Skin of body (tissue), 2 donors: ENCODE results near the gene PRKN. TPM values are rescaled to one million over a fixed set of nuclear protein-coding genes. Genes with fewer than 3 reads are reported as not detected.

Experiments
- DNase-seq: peaks from one replicate; lab custom pipeline; 2025; lab: John Stamatoyannopoulos, UW
- total RNA-seq: library from RNA; depleted of rRNA; stranded (reverse); fragments of >200 nt; gene quantifications from one replicate; pipeline ENCODE4 v1.2.3, GENCODE V29; 2014

Gene PRKN
- total RNA-seq, 1 donor from 2014 or later = 5.2 TPM

DNA sequence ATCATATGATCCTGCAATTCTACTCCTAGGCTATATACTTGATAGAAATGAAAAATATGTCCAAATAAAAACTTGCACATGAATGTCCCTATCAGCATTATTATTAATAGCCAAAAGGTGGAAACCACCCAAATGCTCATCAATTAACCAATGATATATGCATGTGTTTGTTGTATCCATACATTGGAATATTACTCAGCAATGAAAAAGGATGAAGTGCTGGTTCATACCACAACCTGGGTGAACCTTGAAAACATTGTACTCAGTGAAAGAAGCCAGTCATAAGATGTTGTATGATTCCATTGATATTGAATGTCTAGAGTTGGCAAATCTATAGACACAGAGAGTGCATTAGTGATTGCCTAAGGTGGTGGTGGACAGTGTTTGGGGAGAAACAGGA lies 267.6 kb downstream of the PRKN start:
- no peak for DNase-seq

DNA sequence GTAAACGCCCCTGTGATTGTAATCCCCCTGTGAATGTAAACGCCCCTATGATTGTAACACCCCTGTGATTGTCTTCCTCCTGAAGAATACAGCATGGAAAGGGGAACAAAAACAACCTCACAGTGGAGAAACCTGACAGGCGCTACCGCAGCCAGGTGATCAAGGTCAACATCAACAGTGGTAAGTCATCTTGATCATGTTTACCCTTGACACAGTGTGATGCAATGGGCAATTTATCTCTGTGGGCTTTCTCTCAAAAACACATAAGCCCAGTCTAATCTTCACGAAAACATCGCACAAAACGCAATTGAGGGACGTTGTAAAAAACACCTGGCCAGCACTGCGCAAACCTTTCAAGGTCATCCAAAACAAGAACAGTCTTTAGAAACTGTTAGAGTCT lies 277.2 kb downstream of the PRKN start:
- no peak for DNase-seq

DNA sequence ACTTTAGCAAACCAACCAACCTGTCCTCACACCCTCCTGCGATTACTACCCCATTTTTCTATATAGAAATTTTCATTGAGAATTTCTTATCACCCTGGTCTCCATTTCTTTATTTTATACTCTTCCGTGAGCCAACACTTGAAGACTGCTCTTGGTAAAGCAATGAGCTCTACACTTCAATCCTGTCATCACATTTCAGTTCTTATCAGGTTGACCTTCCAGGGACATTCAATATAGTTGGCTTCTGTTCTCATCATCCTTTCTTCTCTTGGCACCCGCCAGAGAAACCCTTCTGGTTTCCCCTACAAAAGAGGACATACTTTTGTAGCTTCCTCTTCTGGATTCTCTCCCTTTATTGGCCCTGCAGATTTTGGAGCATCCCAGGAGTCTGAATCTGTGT lies 279.3 kb downstream of the PRKN start:
- no peak for DNase-seq

DNA sequence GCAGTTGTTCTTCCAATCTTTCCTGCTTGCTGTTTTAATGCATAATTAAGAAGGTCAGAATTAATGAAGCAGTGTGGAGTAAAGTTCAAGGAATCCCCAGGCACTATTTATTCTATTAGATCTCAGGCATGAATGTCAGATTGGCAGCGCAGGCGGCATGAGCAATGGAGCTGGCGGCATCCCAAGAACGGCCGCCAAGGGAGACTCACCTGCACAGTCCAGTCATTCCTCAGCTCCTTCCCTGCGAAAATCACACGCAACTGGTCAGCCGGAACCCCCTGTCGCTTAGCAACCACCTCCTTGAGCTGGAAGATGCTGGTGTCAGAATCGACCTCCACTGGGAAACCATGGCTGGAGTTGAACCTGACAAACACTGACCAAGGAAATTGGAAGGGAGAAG lies 284.5 kb downstream of the PRKN start:
- no peak for DNase-seq

GRCh38 chr6:162442687-162443086 lies 284.9 kb downstream of the PRKN start:
- no peak for DNase-seq

GRCh38 chr6:162441991-162442390 lies 285.6 kb downstream of the PRKN start:
- DNase-seq = no peak

- DNase-seq = no peak
Measured at GRCh38 chr6:162438980-162439379, 288.6 kb downstream of the PRKN start.

GRCh38 chr6:162435071-162435470 lies 292.5 kb downstream of the PRKN start:
- DNase-seq = no peak

DNA sequence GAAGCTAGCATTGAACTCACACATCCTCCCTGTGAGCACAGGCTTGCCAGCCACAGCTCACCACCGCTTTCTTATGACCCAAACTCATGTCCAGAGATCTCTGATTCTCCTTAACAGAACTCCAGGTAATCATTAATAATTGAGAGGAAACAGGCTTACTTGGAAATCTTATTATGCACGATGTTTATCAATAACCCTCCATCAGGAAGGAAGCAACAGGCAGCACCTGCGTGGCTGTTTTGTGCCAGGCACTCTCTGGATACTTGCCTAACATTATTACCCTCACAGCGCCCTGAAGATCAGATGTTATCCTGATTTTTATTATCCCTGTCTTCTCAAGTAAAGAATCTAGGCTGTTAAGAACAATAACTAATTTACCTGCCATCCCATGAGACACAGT lies 306.6 kb downstream of the PRKN start:
- DNase-seq = no peak

GRCh38 chr6:162416831-162417537 lies 310.6 kb downstream of the PRKN start:
- peak; percentile 83 for DNase-seq

- no peak for DNase-seq
Measured at GRCh38 chr6:162416307-162416706, 311.3 kb downstream of the PRKN start.

GRCh38 chr6:162409741-162410691 lies 317.6 kb downstream of the PRKN start:
- no peak for DNase-seq

GRCh38 chr6:162408826-162409535 lies 318.6 kb downstream of the PRKN start:
- DNase-seq = no peak

DNA sequence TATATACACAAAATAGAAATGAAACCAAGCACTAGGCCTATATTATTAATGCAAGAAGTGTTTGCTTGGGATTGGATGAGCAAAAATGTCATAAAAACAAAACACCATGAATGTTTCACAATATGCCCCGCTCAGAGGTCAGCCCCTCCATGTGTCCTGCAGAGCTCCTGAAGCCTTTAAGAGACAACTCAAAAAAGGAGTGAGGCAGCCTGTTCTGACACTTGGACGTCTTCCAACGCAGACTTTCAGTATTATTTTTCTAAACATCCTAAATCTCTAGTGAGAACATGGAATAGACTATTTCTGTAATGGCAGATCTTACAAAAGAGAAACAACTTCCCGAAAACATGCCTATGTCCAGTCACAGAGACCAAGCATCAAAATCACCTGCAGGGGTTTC lies 322.6 kb downstream of the PRKN start:
- no peak for DNase-seq

DNA sequence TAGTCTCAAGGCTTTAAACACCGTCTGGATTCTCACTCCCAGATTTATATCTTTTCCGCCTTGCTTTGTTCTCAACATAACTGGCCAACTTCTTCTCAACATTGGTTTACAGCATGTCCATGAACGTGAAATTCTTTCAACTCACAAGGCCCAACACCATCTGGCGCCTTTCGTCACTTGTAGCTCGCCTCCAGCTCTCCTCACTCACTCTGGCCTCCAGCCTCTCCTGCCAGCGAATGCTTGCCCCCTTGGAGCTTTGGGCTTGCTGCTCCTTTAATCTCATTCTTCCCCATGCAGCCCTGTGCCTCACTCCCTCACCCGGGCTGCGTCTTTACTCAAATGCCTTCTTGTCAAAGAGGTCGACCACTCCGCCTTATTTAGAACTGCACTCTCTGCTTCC lies 324.5 kb downstream of the PRKN start:
- DNase-seq = no peak

DNA sequence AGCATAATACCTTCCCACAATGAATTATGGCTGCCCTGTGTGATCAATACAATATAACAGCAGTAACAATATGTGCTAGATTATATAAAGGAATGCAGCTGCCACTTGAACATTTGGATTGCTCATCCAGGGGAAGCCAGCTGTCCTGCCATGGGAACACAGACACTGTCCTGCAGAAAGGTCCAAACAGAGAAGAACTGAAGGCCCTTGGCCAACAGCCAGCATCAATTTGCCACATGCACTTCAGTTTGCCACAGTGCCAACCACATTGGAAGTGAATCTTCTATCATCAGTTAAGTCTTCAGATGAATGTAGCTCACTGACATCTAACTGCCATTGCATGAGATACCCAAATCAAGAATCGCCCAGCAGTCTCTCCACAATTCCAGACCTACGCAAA lies 332.4 kb downstream of the PRKN start:
- DNase-seq = no peak

- DNase-seq = peak; percentile 100
Measured at GRCh38 chr6:162390961-162391811, 336.4 kb downstream of the PRKN start.

GRCh38 chr6:162389343-162390085 lies 338.1 kb downstream of the PRKN start:
- no peak for DNase-seq

DNA sequence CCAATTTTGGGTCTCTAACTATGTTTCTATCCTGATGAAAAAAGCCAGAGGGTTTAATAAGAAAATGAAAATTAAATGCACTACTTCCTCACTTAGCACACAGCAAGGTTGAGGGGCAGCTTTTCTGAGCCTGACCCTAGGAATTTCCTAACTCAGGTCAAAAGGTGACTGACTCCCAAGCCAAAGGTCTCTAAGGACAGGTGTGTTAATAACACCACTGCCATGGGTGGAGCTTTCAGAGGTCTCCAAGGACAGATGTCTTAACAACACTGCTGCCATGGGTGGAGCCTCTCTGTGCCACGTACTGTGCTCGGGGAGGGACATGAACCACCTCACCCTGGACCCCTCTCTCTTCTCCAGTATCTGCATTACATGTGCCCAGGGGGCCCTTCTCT lies 339.2 kb downstream of the PRKN start:
- no peak for DNase-seq

GRCh38 chr6:162387718-162388382 lies 339.7 kb downstream of the PRKN start:
- no peak for DNase-seq
